H9 (cell line): ENCODE data around the gene BAG1. TPM values are rescaled to one million over a fixed set of nuclear protein-coding genes. Genes with fewer than 3 reads are reported as not detected.

Experiments
- DNase-seq: peaks from one replicate; pipeline ENCODE4 v3.0.0-alpha.2; 2017
- H2AFZ ChIP-seq: one replicate; pipeline ENCODE4 v1.6.1; 2013; ENCODE audit warnings: mild to moderate bottlenecking, low read length, control low read depth, moderate library complexity
- H2AK5ac ChIP-seq: 2 replicates; pipeline ENCODE4 v1.6.1; 2013; ENCODE audit warnings: low read length, control low read depth, mixed read lengths; ENCODE audit not compliant: insufficient read length
- H2BK120ac ChIP-seq: one replicate; pipeline ENCODE4 v1.6.1; 2013; ENCODE audit warnings: low read depth, mild to moderate bottlenecking, low read length, control low read depth, inconsistent platforms; ENCODE audit not compliant: poor library complexity, severe bottlenecking
- H2BK12ac ChIP-seq: 2 replicates; pipeline ENCODE4 v1.6.1; 2013; ENCODE audit warnings: low read length, control low read depth, mixed read lengths, low read depth; ENCODE audit not compliant: insufficient read length
- H2BK15ac ChIP-seq: 2 replicates; pipeline ENCODE4 v1.6.1; 2013; ENCODE audit warnings: low read depth, low read length, control low read depth
- H2BK20ac ChIP-seq: one replicate; pipeline ENCODE4 v1.6.1; 2013; ENCODE audit warnings: low read depth, mild to moderate bottlenecking, low read length, control low read depth, inconsistent platforms; ENCODE audit not compliant: poor library complexity, severe bottlenecking
- H2BK5ac ChIP-seq: 2 replicates; pipeline ENCODE4 v1.6.1; 2013; ENCODE audit warnings: low read length, control low read depth, mixed read lengths; ENCODE audit not compliant: insufficient read length
- H3K14ac ChIP-seq: 2 replicates; pipeline ENCODE4 v1.6.1; 2013; ENCODE audit warnings: low read length, control low read depth; ENCODE audit not compliant: insufficient read depth
- H3K18ac ChIP-seq: 2 replicates; pipeline ENCODE4 v1.6.1; 2013; ENCODE audit warnings: low read depth, mild to moderate bottlenecking, mixed read lengths, low read length, control low read depth; ENCODE audit not compliant: insufficient read length
- H3K23ac ChIP-seq: 2 replicates; pipeline ENCODE4 v1.6.1; 2013; ENCODE audit warnings: low read length, control low read depth, mixed read lengths, low read depth; ENCODE audit not compliant: insufficient read length
- H3K23me2 ChIP-seq: 2 replicates; pipeline ENCODE4 v1.6.1; 2013; ENCODE audit warnings: low read depth, mild to moderate bottlenecking, mixed read lengths, low read length, control low read depth; ENCODE audit not compliant: insufficient read length, poor library complexity, severe bottlenecking
- H3K27ac ChIP-seq: 2 replicates; pipeline ENCODE4 v1.5.1; 2013; ENCODE audit warnings: low read length, control low read depth, mixed read lengths, low read depth; ENCODE audit not compliant: insufficient read length
- H3K27me3 ChIP-seq: 2 replicates; pipeline ENCODE4 v1.6.1; 2013; ENCODE audit warnings: low read length, control low read depth, inconsistent platforms; ENCODE audit not compliant: insufficient read depth
- H3K4ac ChIP-seq: 2 replicates; pipeline ENCODE4 v1.6.1; 2013; ENCODE audit warnings: low read depth, mild to moderate bottlenecking, control low read depth, inconsistent platforms, low read length, moderate library complexity
- H3K4me1 ChIP-seq: 2 replicates; pipeline ENCODE4 v1.6.1; 2013; ENCODE audit warnings: low read length, control low read depth, inconsistent platforms; ENCODE audit not compliant: insufficient read depth
- H3K4me2 ChIP-seq: 2 replicates; pipeline ENCODE4 v1.6.1; 2013; ENCODE audit warnings: low read length, control low read depth, mixed read lengths; ENCODE audit not compliant: insufficient read length, insufficient read depth
- H3K56ac ChIP-seq: 2 replicates; pipeline ENCODE4 v1.6.1; 2013; ENCODE audit warnings: low read depth, mild to moderate bottlenecking, mixed read lengths, low read length, control low read depth; ENCODE audit not compliant: insufficient read length
- H3K79me1 ChIP-seq: 2 replicates; pipeline ENCODE4 v1.6.1; 2013; ENCODE audit warnings: low read depth, mild to moderate bottlenecking, moderate library complexity, low read length, control low read depth, inconsistent platforms; ENCODE audit not compliant: insufficient read depth, poor library complexity, severe bottlenecking
- H3K79me2 ChIP-seq: 2 replicates; pipeline ENCODE4 v1.6.1; 2013; ENCODE audit warnings: low read length, control low read depth, inconsistent platforms; ENCODE audit not compliant: insufficient read depth
- H3K9ac ChIP-seq: 2 replicates; pipeline ENCODE4 v1.6.1; 2013; ENCODE audit warnings: low read length, control low read depth, mixed read lengths; ENCODE audit not compliant: insufficient read length; ENCODE audit errors: extremely low read depth
- H3K9me3 ChIP-seq: one replicate; pipeline ENCODE4 v1.6.1; 2013; ENCODE audit warnings: low read depth, low read length, inconsistent platforms; ENCODE audit not compliant: control insufficient read depth
- H3T11ph ChIP-seq: one replicate; pipeline ENCODE4 v1.6.1; 2013; ENCODE audit warnings: mild to moderate bottlenecking, low read length, control low read depth, inconsistent platforms
- H4K20me1 ChIP-seq: one replicate; pipeline ENCODE4 v1.6.1; 2013; ENCODE audit not compliant: control insufficient read depth, insufficient read length, insufficient read depth
- H4K5ac ChIP-seq: 2 replicates; pipeline ENCODE4 v1.6.1; 2013; ENCODE audit warnings: low read depth, mild to moderate bottlenecking, mixed read lengths, low read length, control low read depth; ENCODE audit not compliant: insufficient read length
- H4K8ac ChIP-seq: replicated peaks from 2 replicates; pipeline ENCODE4 v1.6.1; 2013; ENCODE audit warnings: low read length, control low read depth, mixed read lengths, low read depth; ENCODE audit not compliant: insufficient read length
- H4K91ac ChIP-seq: 2 replicates; pipeline ENCODE4 v1.6.1; 2013; ENCODE audit warnings: low read depth, mild to moderate bottlenecking, moderate library complexity, mixed read lengths, low read length, control low read depth; ENCODE audit not compliant: insufficient read length
- H3K27ac Mint-ChIP-seq, 3 experiments: 2 replicates in 2 of 3; 3 replicates in 1 of 3; pipeline ENCODE4 v1.8.0; 2020 to 2021; ENCODE audit warnings: mixed read lengths in 3 of 3, mild to moderate bottlenecking in 1 of 3, moderate library complexity in 1 of 3
- H3K27me3 Mint-ChIP-seq: 2 replicates; pipeline ENCODE4 v1.8.0; 2021; ENCODE audit warnings: low read depth, mild to moderate bottlenecking, moderate library complexity, mixed read lengths
- H3K36me3 Mint-ChIP-seq, 3 experiments: 2 replicates in 2 of 3; 3 replicates in 1 of 3; pipeline ENCODE4 v1.8.0; 2020 to 2021; ENCODE audit warnings: low read depth in 3 of 3, mixed read lengths in 3 of 3; ENCODE audit not compliant: insufficient read depth in 1 of 3
- H3K4me1 Mint-ChIP-seq, 2 experiments: 2 replicates each; pipeline ENCODE4 v1.8.0; 2020; ENCODE audit warnings: mixed read lengths in 2 of 2
- H3K4me3 Mint-ChIP-seq, 2 experiments: 2 replicates in 1 of 2; 3 replicates in 1 of 2; pipeline ENCODE4 v1.8.0; 2020 to 2021; ENCODE audit warnings: mild to moderate bottlenecking in 2 of 2, mixed read lengths in 2 of 2, moderate library complexity in 1 of 2
- H3K9me3 Mint-ChIP-seq, 2 experiments: 2 replicates in 1 of 2; 3 replicates in 1 of 2; pipeline ENCODE4 v1.8.0; 2020; ENCODE audit warnings: mild to moderate bottlenecking in 2 of 2, mixed read lengths in 2 of 2, moderate library complexity in 1 of 2
- CTCF ChIP-seq: fragments of 200-600 bp; sonication (generic); conservative IDR thresholded peaks from 3 replicates; pipeline ENCODE4 v1.8.0; 2021; ENCODE audit warnings: antibody characterized with exemption, mild to moderate bottlenecking
- WGBS: extraction: QIAGEN DNeasy Blood & Tissue Kit; methylation state at CpG from one replicate; pipeline ENCODE4 v1.1.7; 2013; ENCODE audit warnings: missing lambda C conversion rate, low lambda C conversion rate, mixed read lengths; ENCODE audit not compliant: insufficient read length; ENCODE audit errors: extremely low coverage; 5-methylcytosine and 5-hydroxymethylcytosine counted together
- total RNA-seq: library from RNA; stranded (reverse); gene quantifications from 2 replicates; pipeline ENCODE4 v1.2.1, GENCODE V29; 2021

The BAG1 gene
- total RNA-seq, 1 experiment from 2014 or later = 66.4 TPM

GRCh38 chr9:33311953-33312352 is 47.4 kb upstream of the BAG1 start:
- WGBS = no CpG with 5 or more reads among the region's 2 CpGs
- H3K27ac ChIP-seq = no peak overlapping the region
- no peaks in the 10 kb centered on the region; a peak in 1 of 5 replicates for H3K9me3 Mint-ChIP-seq
- no peaks in the 10 kb centered on the region for H3K4me1 Mint-ChIP-seq
- no peak overlapping the region for H2AFZ ChIP-seq
- no peaks in the 10 kb centered on the region for H3K9me3 ChIP-seq
- H3T11ph ChIP-seq = no peak overlapping the region
- no peak overlapping the region for H3K14ac ChIP-seq
- no peak overlapping the region for H2BK20ac ChIP-seq
- H3K4me1 ChIP-seq = no peaks in the 10 kb centered on the region
- no peak overlapping the region for H4K91ac ChIP-seq
- H3K4me2 ChIP-seq = no peak overlapping the region
- H4K8ac ChIP-seq = no peak overlapping the region
- no peaks in the 10 kb centered on the region for H3K27me3 ChIP-seq
- no peaks in the 10 kb centered on the region for H4K20me1 ChIP-seq
- no peaks in the 10 kb centered on the region for H3K27me3 Mint-ChIP-seq
- no peak overlapping the region for H4K5ac ChIP-seq
- peaks cover 22 to 74% (median 58%) of the 10 kb centered on the region in 3 experiments for H3K36me3 Mint-ChIP-seq
- no peaks in the 10 kb centered on the region for H3K79me2 ChIP-seq
- H2BK12ac ChIP-seq = no peak overlapping the region
- no peak for DNase-seq
- H2BK120ac ChIP-seq = no peak overlapping the region
- H3K23ac ChIP-seq = no peak overlapping the region
- no peaks in the 10 kb centered on the region for H3K79me1 ChIP-seq
- H3K27ac Mint-ChIP-seq = no peak overlapping the region
- no peak overlapping the region for H3K4ac ChIP-seq
- no peak overlapping the region for H2BK5ac ChIP-seq
- H3K9ac ChIP-seq = no peak overlapping the region
- no peak overlapping the region for H2AK5ac ChIP-seq
- no peak overlapping the region for H3K18ac ChIP-seq
- no peaks in the 10 kb centered on the region for H3K23me2 ChIP-seq
- no peak for TF ChIP-seq CTCF
- no peak overlapping the region for H2BK15ac ChIP-seq
- H3K4me3 Mint-ChIP-seq = no peak overlapping the region
- no peak overlapping the region for H3K56ac ChIP-seq
